Activated CD8-positive, alpha-beta memory T cell treated with anti-CD3 and anti-CD28 coated beads, Interleukin-2, amount 50 U/mL, for 24 hours (primary cell): ENCODE measurements around the gene GKN1.

Experiments used
- DNase-seq: peaks from one replicate; pipeline ENCODE4 v3.0.0-alpha.2; 2020; ENCODE audit errors: extremely low read depth

GKN1 gene

DNA sequence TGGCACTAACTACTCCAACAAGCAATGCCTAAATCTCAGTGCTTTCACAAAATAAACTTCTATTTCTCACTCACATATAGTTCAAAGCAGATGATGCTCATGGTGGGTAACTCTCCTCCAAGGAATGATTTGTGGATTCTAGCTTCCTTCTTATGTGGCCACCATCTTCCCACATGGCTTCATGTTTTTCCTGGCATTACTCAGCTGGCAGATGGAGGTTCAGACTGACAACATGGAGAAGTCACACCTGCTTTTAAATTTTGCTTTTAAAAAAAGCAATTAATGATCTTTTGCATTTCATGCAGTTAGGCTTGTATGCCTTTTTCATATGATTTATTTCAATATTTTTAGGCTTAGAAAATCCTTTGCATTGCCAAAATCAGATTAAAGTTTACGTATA is 15.4 kb upstream of the GKN1 start:
- DNase-seq: no peak

DNA sequence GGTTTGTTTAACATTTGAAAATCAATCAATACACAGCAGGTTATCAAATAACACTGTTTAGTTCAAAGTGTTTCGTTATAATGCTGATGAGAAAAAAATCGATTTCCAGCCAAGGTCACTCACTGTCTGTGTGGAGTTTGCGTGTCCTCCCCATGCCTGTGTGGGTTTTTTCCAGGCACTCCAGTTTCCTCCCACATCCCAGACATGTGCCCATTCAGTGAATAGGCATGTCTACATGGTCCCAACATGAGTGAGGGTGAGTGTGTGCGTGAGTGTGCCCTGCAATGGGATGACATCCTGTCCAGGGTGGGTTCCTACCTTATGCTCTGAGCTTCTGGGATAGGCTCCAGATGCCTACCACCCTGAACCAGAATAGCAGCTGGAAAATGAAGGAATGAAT is 13.1 kb upstream of the GKN1 start:
- no peak for DNase-seq

DNA sequence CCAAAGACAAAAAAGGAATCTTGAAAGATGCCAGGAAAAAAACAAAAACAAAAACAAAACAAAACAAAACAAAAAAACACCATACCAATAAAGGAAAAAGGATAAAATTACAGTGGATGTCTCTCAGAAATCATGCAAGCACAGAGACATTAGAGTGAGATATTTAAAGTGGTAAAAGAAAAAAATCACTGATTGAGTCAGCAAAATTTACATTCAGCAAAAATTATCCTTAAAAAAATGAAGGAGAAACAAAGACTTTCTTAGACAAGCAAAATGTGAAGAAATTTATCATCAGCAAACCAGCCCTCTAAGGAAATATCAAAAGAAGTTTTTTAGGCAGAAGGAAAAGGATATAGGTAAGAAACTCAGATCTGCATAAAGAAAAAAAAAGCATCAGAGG is 10.2 kb upstream of the GKN1 start:
- DNase-seq: no peak

DNA sequence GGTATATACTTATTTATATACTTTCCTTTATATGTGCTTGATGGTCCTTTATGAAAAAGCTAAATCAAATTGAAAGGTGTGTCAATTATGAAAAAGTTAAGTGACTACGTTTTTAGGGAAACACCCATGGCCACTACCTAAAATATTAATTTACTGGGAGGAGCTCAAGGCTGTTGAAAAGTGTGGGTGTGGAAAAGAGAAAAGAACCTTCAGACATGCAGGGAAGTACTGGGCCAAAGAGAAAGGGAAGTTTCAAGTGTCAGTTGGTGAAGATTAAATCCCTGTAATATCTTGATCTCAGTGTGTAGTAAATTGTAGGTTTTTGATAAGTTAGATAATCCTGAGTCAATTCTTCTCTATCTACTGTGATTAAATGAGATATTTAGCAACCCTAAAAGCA is 6.2 kb upstream of the GKN1 start:
- no peak for DNase-seq

DNA sequence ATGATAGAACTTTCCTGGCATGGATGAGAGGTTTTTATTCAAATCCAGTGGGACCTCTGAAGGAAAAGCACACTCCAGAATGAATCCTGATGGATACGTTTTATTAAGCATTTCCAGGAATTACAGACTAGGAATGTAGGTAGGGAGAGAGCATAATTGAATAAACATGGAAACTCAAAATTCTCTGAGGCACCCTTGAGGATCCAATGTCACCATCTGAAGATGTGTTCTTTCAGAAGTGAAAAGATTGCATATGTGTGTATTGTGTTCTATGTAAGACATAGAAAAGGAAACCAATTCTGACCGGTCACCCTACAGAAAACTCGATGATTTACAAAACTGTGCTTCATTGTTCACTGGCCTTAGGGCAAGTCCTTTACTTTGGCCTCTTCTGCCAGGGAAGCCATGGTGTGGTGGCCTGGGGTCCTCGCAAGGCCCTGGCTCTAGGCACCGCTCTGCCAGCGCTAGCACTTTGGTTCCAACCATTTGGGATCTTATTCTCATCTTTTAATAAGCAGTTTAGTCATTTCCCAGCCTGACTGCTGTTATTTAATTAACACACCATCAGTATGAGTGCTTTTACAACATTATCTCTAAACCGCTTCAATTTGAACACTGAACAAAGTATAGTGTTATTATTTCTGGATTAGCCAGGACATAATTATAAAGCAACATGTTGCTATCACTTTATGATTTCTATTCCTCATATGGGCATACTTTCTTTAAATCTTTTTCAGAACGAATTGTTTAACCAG is 4.5 kb upstream of the GKN1 start:
- DNase-seq: no peak

DNA sequence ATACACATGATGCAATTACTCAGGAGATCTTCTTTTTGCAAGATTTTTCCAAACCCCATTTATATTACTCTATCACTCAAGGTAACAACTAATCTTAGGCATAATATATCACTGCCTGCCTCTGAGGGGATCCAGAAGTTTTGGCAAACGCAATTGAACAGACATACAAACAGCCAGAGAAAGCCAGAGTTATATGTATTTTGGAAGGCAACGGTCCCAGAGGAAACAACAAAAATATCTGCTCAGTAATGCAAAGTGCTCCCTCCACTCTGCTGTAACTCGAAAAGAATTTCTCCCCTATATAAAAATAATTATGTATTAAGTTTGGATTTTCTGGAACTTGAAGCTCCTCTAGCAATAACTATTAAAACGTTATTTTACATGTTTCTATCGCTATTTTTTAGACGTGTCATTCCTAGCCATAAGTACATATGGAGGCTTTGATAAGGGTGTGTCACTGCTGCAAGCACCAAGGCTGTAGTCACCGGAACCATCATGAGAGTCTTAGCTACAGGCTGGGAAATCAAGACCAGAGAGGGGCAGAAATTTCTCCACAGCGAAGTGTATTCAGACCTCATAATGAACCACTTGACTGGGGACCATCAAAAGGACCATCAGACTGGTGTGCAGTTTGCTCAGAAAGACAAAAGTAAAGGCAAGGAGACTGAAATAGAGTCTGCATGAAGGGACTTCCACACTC is 3.7 kb upstream of the GKN1 start:
- no peak for DNase-seq

DNA sequence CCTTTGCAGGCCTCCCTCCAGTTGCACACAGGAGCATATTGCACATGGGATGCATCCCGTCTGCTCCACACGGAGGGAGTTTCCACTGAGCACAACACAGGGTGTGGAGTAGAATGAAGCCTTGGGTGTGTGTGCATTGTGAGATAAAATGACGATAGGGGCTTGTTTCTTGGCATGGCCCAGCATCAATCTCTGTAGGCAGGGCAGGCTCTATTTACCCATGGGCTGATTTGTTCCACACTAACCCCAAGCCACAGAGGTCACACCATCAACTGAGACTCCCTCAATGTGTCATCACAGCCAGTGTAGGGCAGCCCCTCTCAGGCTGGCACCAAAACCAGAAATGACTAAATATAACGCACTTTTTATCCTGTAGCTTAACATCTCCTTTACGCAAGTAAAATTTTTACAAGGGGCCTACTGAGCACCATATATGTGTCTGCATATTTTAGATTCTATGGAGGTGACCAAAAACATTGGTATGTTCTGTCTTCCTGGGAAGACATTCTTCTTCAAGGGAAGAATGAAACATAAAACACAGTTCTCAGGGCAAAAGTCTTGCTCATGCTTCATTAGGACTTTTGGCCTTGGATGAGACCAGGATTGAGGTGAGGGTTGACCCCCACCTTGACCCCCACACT is 2.7 kb upstream of the GKN1 start:
- no peak for DNase-seq

DNA sequence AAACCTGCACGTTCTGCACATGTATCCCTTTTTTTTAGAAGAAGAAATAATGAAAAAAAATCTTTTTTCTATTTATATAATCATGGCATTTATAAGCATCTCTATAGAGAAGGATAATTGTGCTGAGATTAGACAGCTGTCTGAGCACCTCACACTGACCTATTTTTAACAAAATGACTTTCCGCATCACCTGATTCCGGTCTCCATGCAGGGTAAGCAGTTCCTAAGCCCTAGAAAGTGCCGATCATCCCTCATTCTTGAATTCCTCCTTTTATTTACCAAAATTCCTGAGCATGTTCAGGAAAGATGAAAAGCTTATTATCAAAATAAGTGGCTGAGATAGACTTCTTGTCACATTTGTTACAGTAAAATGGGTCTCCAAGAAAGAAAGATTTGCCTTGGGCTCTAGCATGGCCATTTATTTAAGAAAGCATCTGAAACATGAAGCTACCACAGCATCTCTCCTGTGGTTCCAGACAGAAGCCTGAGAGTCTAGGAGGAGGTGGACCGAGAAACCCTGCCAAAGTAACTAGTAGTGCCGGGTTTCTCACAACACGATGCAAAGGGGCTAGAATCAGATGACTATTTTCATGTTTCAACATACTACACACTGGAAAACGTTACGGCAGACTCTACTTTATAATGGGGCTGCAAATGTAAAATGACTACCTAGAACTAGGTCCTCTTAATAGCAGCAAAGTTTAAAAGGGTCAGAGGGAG is 670 bp downstream of the GKN1 start:
- DNase-seq: no peak

DNA sequence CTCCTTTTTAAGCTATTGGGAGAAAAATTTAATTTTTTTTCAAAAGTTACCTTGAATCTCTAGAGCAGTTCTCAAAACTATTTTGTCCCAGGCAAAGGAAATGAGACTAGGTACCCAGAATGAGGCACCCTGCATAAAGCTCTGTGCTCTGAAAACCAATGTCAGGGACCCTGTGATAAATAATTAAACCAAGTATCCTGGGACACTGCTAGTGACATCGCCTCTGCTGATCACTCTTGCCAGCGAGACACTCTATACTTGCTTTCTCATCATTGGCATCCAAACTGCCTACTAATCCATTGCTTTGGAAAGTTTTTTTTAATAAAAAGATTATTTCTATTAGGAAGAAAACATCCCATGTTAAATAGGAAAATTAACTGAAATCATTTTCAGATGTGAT is 1.4 kb downstream of the GKN1 start:
- no peak for DNase-seq

DNA sequence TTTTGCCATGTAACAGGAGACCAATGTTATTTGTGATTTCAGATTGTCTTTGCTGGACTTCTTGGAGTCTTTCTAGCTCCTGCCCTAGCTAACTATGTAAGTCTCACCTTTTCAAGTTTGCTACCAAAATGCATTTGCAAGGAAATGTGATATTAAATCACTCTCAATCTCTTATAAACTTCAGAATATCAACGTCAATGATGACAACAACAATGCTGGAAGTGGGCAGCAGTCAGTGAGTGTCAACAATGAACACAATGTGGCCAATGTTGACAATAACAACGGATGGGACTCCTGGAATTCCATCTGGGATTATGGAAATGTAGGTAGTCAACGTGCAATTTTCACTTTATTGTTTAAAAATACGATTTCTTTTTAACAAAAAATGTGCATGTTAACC is 3.0 kb downstream of the GKN1 start:
- DNase-seq: no peak

DNA sequence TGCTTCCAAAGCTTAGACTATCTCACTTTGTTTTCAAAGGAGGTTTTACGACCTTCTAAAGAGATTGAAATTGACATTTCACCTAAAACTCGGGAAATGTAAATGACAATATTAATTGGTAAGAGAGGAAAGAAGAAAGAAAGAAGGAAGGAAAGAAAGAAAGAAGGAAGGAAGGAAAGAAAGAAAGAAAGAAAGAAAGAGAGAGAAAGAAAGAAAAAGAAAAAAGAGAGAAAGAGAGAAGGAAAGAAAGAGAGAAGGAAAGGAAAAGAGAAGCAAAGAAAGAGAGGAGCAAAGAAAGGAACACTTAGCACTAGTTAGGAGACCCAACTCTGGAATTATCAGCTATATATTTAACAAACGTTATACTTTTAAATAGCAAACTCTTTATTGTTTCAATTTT is 3.7 kb downstream of the GKN1 start:
- DNase-seq: no peak

DNA sequence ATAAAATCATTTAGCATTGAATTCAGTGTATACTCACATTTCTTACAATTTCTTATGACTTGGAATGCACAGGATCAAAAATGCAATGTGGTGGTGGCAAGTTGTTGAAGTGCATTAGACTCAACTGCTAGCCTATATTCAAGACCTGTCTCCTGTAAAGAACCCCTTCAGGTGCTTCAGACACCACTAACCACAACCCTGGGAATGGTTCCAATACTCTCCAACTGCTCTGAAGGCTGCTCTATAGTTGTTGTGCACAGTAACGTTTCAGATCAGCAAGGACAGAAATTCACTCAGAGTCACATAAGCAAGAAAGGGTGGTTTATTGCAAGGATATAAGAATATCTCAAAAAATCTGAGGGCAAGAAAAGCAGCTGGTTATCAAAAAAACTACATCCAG is 6.5 kb downstream of the GKN1 start:
- no peak for DNase-seq

DNA sequence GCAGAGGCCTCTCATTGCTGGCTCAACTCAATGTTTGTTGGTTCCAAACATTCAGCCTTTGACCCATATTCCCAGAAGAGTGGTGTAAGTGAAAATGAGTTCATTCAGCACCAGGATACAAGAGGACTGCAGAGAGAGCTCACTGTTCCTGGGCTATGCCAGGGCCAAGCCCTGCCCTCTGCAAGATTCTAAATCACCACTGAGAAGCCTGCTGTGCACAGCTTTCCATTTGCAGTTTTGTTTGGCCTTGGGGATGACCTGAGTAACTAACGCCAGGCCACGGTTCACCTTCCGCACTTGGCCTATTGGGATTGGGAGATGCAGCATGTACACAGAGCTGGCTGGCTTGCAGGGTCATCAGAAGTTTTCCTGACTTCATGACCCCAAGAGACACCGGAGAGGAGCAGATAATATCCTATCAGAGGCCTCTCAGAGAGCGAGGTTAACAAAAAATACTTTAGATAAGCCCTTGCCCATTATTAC is 12.6 kb downstream of the GKN1 start:
- DNase-seq: no peak

DNA sequence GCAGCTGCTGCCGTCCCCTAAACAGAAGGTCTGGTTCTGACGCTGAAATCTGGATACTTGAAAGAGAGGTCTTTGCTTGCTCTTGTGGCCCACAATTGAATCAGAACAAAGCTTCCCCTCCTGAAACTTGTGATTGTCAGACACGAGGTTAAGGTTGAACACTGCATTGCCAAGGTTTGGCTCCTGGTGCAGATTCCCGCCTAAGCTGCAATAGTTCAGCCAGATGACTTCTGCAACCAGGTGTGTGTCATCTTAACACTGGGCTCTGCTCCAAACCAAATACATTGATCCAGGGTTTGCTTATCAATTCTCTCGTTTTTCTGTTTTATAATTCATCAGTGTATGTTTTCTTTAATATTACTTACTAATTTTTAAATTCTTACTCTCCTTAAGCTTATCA is 14.6 kb downstream of the GKN1 start:
- DNase-seq: no peak

DNA sequence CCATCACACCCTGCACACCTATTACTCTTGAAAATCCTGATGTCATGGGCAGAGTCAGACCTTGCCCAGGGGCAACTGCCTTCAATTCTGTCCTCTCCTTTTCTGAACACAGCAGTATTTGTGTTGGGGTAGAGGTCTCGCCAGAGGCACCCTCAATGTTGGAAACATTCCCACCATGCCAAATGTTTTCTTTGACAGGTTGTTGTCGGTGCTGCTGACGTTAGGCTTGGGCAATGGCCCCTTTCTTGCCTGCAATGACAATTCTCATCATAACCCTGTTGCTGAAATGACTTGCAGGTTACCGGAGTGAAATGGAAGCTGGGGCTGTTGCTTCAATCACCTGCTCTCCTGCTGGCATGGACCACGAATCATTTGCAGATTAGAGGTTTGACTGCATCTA is 17.9 kb downstream of the GKN1 start:
- DNase-seq: no peak

DNA sequence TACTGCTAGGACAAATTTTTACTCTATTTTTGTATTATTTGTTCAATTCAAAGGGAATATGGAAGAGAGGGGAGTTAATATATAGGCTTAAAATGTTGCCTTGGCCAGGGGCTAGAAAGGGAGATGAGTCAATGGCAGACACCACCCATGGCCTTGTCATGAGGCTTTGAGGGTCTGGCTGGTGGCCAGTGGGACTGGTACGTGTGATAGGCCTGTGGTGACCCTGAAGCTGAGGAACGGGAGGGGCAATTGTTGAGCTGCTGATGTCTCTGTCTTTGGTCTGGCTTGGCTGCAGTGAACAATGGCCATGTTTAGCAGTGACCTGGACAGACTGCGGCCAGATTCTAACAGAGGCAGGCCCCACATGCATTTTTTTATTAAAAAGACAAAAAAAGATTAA is 18.5 kb downstream of the GKN1 start:
- no peak for DNase-seq

DNA sequence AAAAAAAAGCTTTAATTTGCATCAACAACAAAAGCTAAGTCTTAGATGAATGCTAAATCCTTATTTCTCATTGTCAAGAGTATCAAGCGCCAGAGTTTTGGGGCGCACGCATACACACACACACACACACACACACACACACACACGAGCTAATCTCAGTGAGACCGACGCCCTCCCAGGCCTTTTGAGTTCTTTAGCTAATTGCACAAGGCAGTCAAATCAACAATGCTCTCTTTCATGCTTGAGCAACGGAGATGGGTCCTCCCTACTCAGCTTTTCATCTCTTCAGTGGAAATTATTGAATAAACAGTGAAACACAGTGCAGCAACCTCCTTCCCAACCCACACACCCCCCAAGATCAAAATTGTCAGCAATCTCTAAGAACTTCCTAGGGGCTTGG is 19.2 kb downstream of the GKN1 start:
- no peak for DNase-seq

DNA sequence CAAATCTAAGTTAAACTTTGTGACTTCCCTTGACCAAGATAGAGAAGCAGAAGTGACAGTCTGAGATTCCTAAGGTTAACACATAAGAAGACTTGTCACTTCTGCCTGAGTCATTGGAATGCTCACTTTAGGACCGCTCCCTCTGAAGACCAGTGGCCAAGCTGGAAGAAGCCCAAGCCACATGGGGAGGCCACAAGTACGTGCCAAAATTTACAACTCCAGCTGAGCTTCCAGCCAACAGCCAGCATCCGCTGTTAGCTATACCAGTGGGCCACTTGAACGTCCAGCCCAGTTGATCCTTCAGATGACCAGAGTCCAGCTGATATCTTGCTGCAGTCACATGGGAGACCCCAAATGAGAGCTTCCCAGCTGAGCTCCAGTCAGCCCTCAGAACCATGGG is 20.4 kb downstream of the GKN1 start:
- DNase-seq: no peak

DNA sequence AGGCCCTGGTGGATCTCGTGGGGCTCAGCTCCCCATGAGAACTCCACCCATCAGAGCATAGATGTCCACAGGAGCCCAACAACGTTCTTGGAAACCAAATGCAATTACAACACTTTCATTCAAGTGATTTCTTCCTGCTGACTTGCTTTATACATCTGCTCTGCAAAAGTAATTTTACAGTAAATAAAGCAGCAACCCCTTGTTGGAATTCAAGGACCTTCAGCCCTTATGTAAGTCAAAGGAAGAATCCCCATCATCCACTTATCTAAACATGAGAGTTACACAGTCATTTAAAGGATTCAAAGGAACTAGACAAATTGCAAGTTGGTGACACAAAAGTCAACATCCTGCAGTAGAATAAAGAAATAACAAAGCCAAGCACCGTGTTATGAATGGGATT is 21.5 kb downstream of the GKN1 start:
- no peak for DNase-seq

DNA sequence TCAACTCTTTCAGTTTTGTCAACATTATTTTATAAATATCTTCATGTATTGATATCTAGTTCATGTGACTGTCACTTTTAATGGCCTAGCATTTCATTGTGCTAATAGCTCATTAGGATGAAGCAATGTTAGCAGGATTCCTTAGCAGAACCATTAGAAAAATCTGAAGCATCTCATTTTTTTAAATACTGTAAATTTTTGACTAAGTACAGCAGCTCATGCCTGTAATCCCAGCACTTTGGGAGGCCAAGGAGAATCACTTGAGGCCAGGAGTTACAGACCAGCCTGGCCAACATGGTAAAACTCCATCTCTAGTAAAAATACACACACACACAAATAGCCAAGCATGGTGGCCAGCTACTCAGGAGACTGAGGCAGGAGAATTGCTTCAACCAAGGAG is 23.0 kb downstream of the GKN1 start:
- no peak for DNase-seq

DNA sequence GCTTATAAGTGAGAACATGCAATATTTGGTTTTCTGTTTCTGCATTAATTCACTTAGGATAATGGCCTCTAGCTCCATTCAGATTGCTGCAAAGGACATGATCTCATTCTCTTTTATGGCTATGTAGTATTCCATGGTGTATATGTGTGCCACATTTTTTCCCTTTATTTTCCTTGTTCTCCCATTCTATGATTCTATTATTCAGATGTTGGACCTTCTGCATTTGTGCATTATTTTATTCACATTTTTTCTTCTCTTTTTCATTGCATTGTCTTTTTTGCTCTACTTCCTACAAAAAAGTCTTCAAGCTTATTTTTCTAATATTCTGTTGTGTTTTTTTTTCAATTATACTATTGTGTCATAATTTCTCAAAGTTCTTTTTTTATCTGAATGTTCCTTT is 27.4 kb downstream of the GKN1 start:
- DNase-seq: no peak

DNA sequence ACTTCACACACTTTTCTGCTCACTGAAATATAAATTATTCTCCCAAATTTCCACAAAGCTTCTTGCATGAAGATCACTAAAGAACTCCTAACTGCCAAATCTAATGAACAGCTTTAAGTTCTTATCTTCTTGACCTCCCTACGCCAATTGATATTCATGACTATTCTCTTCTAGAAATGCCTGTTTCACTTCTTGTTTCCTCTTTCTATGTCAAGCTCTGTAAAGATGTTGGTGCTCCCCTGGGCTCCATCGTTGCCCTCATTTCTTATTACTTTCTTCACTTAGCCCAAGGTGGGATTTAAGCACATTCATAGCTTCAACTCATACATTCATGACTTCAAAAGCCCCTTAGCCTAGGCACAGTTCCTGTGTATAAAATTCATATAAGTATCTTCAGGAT is 29.3 kb downstream of the GKN1 start:
- no peak for DNase-seq

DNA sequence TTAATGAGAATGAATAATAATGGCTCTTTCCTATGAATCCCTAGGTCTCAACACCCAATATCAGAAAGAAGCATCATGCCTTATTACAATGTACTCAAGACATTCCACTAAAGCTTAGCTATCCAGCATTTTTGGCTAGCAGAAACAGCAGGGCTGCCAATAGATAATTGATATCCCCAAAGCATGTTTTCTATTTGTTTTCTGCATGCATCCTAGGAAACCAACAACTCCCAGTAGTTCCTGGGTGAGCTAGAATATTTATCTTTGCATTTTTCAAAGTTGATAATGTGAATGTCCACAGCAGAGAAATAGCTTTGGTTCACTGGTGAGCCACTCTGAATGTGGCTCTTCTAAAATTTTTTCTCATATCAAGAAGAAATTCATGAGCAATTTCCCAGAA is 32.7 kb downstream of the GKN1 start:
- no peak for DNase-seq
